Fibroblast of lung (primary cell): ENCODE data around the gene RYR2.

Source experiments
- EZH2 ChIP-seq: IDR thresholded peaks from 2 replicates; pipeline ENCODE4 v1.5.1; 2012; ENCODE audit warnings: low read length, control low read depth, mild to moderate bottlenecking; ENCODE audit errors: missing control alignments
- TF ChIP-seq, protein P1 (sequence below), 2 donors: IDR thresholded peaks in 1 of 2; conservative IDR thresholded peaks in 1 of 2; 1 replicate in 1 of 2; 2 replicates in 1 of 2; pipeline ENCODE4 v1.5.1; 2011 to 2012; ENCODE audit warnings: low read length in 2 of 2, control low read depth in 1 of 2, inconsistent platforms in 1 of 2, low read depth in 1 of 2, mild to moderate bottlenecking in 1 of 2

DNA sequence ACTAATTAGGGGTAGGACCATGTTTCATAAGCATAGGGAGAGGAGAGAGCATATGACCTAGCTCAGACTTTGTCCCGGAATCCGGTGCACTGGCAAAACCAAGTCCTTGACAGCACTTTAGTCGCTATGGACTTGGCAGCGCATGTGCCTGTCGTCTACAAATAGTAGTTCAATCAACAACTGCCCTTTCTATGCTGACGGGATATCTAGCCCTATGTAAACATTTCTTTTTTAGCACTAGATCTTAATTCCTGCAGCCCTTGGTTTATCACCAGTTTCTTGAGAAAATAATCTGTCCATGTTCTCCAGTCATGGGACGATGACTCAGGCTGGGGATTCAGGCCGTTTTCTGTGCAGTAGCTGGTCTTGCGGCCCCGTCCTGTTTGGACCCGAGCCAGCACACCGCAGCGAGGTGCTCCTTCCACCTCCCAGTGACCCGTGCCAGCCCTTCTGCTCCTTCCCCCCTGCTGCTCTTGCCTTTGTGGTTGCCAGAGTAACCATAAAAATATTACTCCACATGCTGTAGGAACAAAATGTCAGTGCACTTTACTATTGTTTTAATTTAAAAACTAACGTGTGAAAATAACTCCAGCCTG lies 29.1 kb upstream of the RYR2 start:
- no peak for TF ChIP-seq EZH2
- TF ChIP-seq, protein P1, sequence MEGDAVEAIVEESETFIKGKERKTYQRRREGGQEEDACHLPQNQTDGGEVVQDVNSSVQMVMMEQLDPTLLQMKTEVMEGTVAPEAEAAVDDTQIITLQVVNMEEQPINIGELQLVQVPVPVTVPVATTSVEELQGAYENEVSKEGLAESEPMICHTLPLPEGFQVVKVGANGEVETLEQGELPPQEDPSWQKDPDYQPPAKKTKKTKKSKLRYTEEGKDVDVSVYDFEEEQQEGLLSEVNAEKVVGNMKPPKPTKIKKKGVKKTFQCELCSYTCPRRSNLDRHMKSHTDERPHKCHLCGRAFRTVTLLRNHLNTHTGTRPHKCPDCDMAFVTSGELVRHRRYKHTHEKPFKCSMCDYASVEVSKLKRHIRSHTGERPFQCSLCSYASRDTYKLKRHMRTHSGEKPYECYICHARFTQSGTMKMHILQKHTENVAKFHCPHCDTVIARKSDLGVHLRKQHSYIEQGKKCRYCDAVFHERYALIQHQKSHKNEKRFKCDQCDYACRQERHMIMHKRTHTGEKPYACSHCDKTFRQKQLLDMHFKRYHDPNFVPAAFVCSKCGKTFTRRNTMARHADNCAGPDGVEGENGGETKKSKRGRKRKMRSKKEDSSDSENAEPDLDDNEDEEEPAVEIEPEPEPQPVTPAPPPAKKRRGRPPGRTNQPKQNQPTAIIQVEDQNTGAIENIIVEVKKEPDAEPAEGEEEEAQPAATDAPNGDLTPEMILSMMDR (conservative IDR thresholded peaks at IDR 0.05 in 1 of 2, IDR thresholded peaks at IDR 0.05 in 1 of 2; ENCODE audit: low read depth in 1 of 2, low read length in 2 of 2), result no peak
